ENCODE data around the gene ONECUT1.
A peak's percentile ranks its signal among the peaks of the same experiment; 100 is the strongest.
"Not testable (repeated sequence)": the region's sequence is repeated elsewhere in the genome, so short reads cannot be mapped to it uniquely, and the experiment has no call there.

Gene ONECUT1

GRCh38 chr15:52790169-52790708 is at the start of gene ONECUT1:
ONECUT1 (minus strand) TSS chr15:52790336; CDS start chr15:52789884, 452 bp downstream.
- DNase-seq, result peak; percentile 27

DNA sequence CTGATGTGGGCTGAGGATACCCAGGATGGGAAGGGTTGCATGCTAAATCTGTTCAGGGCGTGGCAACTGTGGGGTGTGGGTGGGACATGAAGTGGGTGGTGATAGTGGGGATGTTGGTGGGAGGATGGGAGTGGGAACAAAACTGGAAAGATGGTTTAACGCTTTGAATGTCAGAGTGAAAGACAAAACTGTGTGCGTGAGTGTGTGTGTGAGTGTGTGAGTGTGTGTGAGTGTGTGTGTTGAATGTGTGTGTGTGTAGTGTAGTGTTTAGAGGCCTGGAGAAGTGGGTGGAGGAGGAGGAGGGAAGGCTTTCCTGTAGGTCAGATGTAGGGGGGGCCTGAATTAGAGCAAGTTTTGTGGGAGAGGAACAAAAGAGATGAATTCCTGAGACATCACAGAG is 44.2 kb upstream of the ONECUT1 start:
- no peak for DNase-seq

- not testable (repeated sequence) for DNase-seq
Observed at GRCh38 chr15:52824169-52824942, 34.2 kb upstream of the ONECUT1 start.

- no peak for DNase-seq
Observed at GRCh38 chr15:52822475-52822874, 32.3 kb upstream of the ONECUT1 start.

DNA sequence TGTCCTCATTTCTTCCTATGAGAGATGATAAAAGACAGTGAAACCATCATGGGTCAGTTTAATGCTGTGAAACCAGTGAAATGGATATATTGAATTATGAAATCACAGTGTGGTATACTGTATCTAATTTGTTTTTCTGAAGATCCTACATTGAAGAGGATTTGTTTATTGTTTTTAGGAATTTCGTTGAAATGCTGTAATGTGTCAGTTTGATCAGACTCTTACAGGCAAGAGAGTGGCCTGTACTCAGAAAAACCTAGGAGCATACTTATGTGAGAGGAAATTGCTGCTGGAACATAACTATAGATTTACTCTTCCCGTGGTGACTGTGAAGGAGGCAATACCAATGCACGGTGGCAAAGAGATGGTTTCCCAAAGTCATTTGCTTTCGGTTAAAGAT is 29.1 kb upstream of the ONECUT1 start:
- DNase-seq, result no peak

DNA sequence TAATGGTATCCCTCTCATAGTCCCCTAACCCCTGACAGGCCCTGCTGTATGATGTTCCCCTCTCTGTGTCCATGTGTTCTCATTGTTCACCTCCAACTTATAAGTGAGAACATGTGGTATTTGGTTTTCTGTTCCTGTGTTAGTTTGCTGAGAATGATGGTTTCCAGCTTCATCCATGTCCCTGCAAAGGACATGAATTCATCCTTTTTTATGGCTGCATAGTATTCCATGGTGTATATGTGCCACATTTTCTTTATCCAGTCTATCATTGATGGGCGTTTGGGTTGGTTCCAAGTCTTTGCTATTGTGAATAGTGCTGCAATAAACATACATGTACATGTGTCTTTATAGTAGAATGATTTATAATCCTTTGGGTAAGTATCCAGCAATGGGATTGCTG is 25.8 kb upstream of the ONECUT1 start:
- not testable (repeated sequence) for DNase-seq

- DNase-seq, result no peak
Observed at GRCh38 chr15:52808996-52809395, 18.9 kb upstream of the ONECUT1 start.

GRCh38 chr15:52808441-52808840 is 18.3 kb upstream of the ONECUT1 start:
- DNase-seq, result no peak

- DNase-seq, result no peak
Observed at GRCh38 chr15:52806284-52806655, 16.1 kb upstream of the ONECUT1 start.

- DNase-seq, result no peak
Observed at GRCh38 chr15:52805351-52806283, 15.5 kb upstream of the ONECUT1 start.

DNA sequence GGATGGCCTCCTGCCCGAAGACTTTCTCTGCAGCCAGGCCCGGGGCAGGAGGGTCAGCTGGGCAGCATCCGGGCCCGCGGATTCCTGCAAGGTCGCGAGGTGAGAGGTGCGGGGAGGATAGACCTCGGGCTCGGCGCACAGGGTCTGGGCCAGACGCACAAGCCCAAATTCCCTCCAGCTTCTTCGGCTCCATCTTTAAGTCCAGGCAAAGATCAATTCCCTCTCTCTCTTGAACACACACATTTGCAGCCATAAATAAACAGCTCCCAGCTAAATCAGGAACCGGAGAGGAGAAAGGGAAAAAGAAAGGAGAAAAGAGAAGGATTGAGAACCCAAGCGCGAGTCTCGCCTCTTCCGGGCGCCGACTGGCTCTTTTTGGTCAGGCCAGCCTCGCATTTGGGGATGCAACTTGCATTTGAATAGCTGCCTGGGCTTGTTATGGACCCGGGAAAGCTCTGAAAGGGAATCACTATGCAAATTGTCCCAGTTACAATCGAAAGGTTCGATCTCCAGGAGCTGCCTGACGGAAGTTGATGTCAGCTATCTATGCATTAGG is 14.5 kb upstream of the ONECUT1 start:
- DNase-seq, result no peak

DNA sequence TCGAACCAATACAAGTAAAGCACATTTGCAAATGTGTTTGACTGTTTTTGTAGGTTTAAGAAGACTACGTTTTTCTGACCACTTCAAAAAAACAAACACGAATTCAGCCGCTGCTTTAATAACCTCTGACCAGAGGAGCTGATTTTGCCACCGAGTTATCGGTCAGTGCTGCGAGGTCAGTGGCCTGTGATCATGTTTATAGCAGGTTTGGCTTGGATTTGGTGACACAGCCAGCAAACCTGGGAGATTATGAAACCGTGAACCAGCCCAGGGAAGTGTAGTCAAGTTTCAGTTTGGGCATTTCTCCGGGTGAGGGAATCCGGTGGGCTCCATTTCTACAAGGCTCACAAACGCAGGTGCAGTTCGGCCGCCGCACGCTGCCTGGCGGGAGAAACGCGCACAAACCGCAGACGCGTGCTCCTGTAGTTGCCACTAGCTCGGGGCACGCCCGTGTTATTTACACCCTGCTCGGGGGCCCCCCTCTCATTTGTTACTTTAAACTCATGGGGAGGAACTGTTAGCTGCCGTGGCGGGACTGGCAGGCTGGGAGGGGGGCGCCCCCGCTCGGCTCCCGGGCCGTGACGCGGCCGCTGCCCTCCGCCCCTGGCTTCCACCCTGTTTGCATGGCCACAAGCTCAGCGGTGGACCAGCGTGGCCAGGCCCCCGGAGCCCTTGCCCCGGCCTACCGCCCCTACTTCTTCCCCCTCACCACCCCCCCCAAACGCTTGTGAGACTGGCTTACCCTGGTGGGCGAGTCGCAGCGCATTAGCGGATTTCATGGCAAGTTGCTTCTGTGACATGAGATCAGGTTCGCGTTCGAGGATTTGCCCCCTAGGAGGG is 13.6 kb upstream of the ONECUT1 start:
- DNase-seq, result no peak

- DNase-seq, result no peak
Observed at GRCh38 chr15:52803108-52803466, 13.0 kb upstream of the ONECUT1 start.

- no peak for DNase-seq
Observed at GRCh38 chr15:52802110-52802509, 12.0 kb upstream of the ONECUT1 start.

GRCh38 chr15:52801748-52802085 is 11.6 kb upstream of the ONECUT1 start:
- no peak for DNase-seq

DNA sequence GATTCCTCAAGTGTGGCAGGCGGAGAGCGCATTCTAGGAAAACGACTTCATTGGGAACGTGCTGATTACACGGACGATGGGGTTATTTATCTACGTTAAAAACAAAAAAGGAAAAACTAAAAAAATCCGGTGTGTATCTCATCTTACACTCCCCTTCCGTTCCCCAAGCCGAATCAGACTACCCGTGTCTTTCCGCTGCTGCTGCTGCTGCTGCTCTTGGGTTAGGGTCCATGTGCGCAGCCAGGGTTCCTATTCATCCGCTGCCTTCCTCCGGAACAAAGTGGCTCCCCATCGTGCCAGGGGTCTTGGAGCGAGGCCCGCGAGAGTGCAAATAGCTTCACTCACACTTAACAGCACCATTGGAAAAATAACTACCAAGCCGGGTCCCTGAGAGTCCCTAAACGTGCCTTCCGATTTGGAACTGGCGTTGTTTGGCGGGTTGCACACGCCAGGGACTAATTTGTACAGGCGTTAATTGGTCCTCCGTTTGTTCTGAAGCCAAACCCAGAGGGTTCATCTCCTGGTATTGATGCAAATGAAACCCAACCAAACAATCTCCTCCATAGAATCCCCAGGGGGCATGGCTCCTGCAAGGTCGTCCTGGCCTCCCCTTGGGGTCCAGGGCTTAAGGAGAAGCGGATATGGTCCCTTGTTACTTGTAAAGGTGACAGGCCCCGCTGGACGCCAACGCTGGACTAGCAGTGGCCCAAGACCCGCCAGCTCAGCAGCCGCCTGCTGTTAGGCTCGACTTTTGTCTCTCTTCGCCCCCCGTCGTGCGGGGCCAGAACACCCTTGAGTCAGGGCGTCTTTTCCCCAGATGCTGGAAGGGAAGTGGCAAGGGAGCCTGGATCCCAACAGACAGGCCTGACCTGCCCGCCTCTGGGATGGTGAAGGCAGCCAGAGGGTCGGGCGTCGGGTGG is 11.0 kb upstream of the ONECUT1 start:
- DNase-seq, result no peak

GRCh38 chr15:52799145-52799811 is 9.1 kb upstream of the ONECUT1 start:
- DNase-seq, result no peak

GRCh38 chr15:52798529-52799101 is 8.5 kb upstream of the ONECUT1 start:
- DNase-seq, result no peak

GRCh38 chr15:52797625-52798501 is 7.7 kb upstream of the ONECUT1 start:
- no peak for DNase-seq
